ENCODE measurements around the gene SNX25. TPM values are rescaled to one million over a fixed set of nuclear protein-coding genes. Genes with fewer than 3 reads are reported as not detected.

The SNX25 gene
- total and polyA plus RNA-seq, 10 of the 15 experiments (the other 5 are each of a cell fraction or from before 2014, with no cell fraction given), result 11.2 to 117 (median 62.8) TPM

DNA sequence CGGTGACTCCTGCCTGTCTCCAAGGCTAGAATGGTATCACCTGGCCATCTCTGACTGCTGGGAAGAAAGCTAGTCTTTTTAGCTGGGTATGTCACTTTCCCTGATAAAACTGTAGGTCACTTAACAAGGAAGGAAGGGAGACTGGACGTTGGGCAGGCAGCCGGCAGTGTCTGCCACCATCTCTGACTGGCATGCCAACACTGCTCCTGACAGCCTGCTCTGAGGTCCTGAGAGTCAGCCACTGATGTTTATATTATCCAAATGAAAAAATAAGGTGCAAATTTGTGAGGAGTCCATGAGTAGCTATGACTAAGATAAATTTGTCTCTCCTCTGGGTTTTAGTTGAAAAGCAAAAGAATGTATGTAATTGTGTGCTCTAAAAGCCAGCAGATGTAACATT is 77.2 kb downstream of the SNX25 start:
- intact Hi-C loops (cut with micrococcal nuclease; ENCODE audit: unreplicated experiment), result no loop called here
- no peak for ATAC-seq
- CTCF ChIA-PET, result interaction anchor here (1.1 to 2.6 kb wide), 3 partner anchors 10 to 190 kb away, joined by 4 to 10 read pairs (median 5); no protein-coding TSS in a partner anchor
- Histone ChIP-seq H3K36me3 (ENCODE audit: control insufficient read depth in 2 of 2, insufficient read depth in 2 of 2, low read length in 1 of 2) (peaks cover 9 to 34% of the 10 kb centered on the region in 2 experiments), H3K79me2 (ENCODE audit: control insufficient read depth, insufficient read depth, low read length) (no peaks in the 10 kb centered on the region), H3K4me2 (ENCODE audit: control insufficient read depth, insufficient read depth) (no peak overlapping the region), H3K9me3 (replicated peaks; ENCODE audit: control insufficient read depth, insufficient read depth, low read length) (no peaks in the 10 kb centered on the region), H4K20me1 (ENCODE audit: control insufficient read depth, insufficient read depth) (no peaks in the 10 kb centered on the region), H3K27ac (ENCODE audit: control insufficient read depth, insufficient read depth) (no peak overlapping the region), H3K4me1 (ENCODE audit: control insufficient read depth, insufficient read depth, low read length) (no peaks in the 10 kb centered on the region), H2AFZ (ENCODE audit: control insufficient read depth, low read depth, low read length) (no peak overlapping the region), H3K9ac (ENCODE audit: control insufficient read depth, insufficient read depth, low read length) (no peak overlapping the region), H3K27me3 (replicated peaks in 1 of 2; ENCODE audit: control insufficient read depth in 2 of 2, insufficient read depth in 2 of 2, low read length in 1 of 2) (no peaks in the 10 kb centered on the region), H3K4me3 (no peak overlapping the region)
- SMC1A ChIA-PET (ENCODE audit: uncharacterized antibody, unreplicated experiment), result no interaction called here
- POLR2A ChIA-PET, result interaction anchor here (0.6 to 1.8 kb wide), 3 partner anchors 14 to 91 kb away, joined by 3 to 5 read pairs (median 5); no protein-coding TSS in a partner anchor
- 98% methylated on average over 3 of the region's 3 CpGs for WGBS (ENCODE audit: insufficient coverage, insufficient replicate concordance, low lambda C conversion rate, missing lambda C conversion rate)
- TF ChIP-seq IKZF1 (conservative IDR thresholded peaks at IDR 0.05), result no peak
- TF ChIP-seq, protein P1, sequence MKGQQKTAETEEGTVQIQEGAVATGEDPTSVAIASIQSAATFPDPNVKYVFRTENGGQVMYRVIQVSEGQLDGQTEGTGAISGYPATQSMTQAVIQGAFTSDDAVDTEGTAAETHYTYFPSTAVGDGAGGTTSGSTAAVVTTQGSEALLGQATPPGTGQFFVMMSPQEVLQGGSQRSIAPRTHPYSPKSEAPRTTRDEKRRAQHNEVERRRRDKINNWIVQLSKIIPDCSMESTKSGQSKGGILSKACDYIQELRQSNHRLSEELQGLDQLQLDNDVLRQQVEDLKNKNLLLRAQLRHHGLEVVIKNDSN (IDR thresholded peaks at IDR 0.05; ENCODE audit: borderline replicate concordance, extremely low read length, insufficient read depth, low read depth, low read length), result no peak
- TF ChIP-seq TARDBP (IDR thresholded peaks at IDR 0.05; ENCODE audit: borderline replicate concordance), result no peak
- no peak for TF ChIP-seq EED (IDR thresholded peaks at IDR 0.05; ENCODE audit: low read depth)
- TF ChIP-seq, protein P2, sequence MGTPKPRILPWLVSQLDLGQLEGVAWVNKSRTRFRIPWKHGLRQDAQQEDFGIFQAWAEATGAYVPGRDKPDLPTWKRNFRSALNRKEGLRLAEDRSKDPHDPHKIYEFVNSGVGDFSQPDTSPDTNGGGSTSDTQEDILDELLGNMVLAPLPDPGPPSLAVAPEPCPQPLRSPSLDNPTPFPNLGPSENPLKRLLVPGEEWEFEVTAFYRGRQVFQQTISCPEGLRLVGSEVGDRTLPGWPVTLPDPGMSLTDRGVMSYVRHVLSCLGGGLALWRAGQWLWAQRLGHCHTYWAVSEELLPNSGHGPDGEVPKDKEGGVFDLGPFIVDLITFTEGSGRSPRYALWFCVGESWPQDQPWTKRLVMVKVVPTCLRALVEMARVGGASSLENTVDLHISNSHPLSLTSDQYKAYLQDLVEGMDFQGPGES (IDR thresholded peaks at IDR 0.05), result no peak
- TF ChIP-seq, protein P3, sequence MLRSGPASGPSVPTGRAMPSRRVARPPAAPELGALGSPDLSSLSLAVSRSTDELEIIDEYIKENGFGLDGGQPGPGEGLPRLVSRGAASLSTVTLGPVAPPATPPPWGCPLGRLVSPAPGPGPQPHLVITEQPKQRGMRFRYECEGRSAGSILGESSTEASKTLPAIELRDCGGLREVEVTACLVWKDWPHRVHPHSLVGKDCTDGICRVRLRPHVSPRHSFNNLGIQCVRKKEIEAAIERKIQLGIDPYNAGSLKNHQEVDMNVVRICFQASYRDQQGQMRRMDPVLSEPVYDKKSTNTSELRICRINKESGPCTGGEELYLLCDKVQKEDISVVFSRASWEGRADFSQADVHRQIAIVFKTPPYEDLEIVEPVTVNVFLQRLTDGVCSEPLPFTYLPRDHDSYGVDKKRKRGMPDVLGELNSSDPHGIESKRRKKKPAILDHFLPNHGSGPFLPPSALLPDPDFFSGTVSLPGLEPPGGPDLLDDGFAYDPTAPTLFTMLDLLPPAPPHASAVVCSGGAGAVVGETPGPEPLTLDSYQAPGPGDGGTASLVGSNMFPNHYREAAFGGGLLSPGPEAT (IDR thresholded peaks at IDR 0.05; ENCODE audit: low read depth), result no peak
- no peak for TF ChIP-seq SP1 (IDR thresholded peaks at IDR 0.05; ENCODE audit: low read depth, low read length)
- no peak for TF ChIP-seq ZNF207 (IDR thresholded peaks at IDR 0.05; ENCODE audit: borderline replicate concordance)
- no peak for TF ChIP-seq EP300 (IDR thresholded peaks at IDR 0.05; ENCODE audit: borderline replicate concordance in 1 of 2, control insufficient read depth in 1 of 2, low read depth in 2 of 2, low read length in 2 of 2)
- TF ChIP-seq CBX5 (IDR thresholded peaks at IDR 0.05; ENCODE audit: low read depth), result no peak
- TF ChIP-seq TAF1 (IDR thresholded peaks at IDR 0.05; ENCODE audit: borderline replicate concordance, low read depth, low read length), result no peak
- TF ChIP-seq RAD51 (IDR thresholded peaks at IDR 0.05), result no peak
- no peak for TF ChIP-seq EZH2 (IDR thresholded peaks at IDR 0.05; ENCODE audit: borderline replicate concordance, control insufficient read depth, low read depth, low read length)
- no peak for TF ChIP-seq RB1 (IDR thresholded peaks at IDR 0.05; ENCODE audit: borderline replicate concordance)
- TF ChIP-seq, protein P4, sequence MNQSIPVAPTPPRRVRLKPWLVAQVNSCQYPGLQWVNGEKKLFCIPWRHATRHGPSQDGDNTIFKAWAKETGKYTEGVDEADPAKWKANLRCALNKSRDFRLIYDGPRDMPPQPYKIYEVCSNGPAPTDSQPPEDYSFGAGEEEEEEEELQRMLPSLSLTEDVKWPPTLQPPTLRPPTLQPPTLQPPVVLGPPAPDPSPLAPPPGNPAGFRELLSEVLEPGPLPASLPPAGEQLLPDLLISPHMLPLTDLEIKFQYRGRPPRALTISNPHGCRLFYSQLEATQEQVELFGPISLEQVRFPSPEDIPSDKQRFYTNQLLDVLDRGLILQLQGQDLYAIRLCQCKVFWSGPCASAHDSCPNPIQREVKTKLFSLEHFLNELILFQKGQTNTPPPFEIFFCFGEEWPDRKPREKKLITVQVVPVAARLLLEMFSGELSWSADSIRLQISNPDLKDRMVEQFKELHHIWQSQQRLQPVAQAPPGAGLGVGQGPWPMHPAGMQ (IDR thresholded peaks at IDR 0.05; ENCODE audit: borderline replicate concordance), result no peak
- BruUV-seq (replicated peaks), result no TSS peak
- no peak for DNase-seq (ENCODE audit: low read depth, low spot score)
- in situ Hi-C loops (cut with MboI), result no loop called here
- no peak for FAIRE-seq
- RAD21 ChIA-PET (ENCODE audit: unreplicated experiment), result no interaction called here
